Measurements from ENCODE around the gene A2M. TPM values are rescaled to one million over a fixed set of nuclear protein-coding genes. Genes with fewer than 3 reads are reported as not detected.

The A2M gene
- total and polyA plus RNA-seq, 2 donors (not counting 1 experiment from before 2014, with no cell fraction given) = 0.04 TPM; not detected in 1

- DNase-seq (no peak), ATAC-seq (ENCODE audit: low read depth) (no peak)
- Histone ChIP-seq H3K27me3 (replicated peaks in 1 of 4; ENCODE audit: control extremely low read depth in 1 of 4, control insufficient read depth in 3 of 4, insufficient read depth in 4 of 4, low read length in 3 of 4) (no peaks in the 10 kb centered on the region), H2AFZ (ENCODE audit: insufficient read depth, low read depth, low read length, poor library complexity, severe bottlenecking) (no peak overlapping the region), H3K4me1 (ENCODE audit: control insufficient read depth in 2 of 2, insufficient read depth in 2 of 2, low read length in 2 of 2) (no peaks in the 10 kb centered on the region), H4K20me1 (ENCODE audit: control insufficient read depth, insufficient read depth, low read length, poor library complexity, severe bottlenecking) (no peaks in the 10 kb centered on the region), H3K4me2 (replicated peaks; ENCODE audit: low read depth, low read length, poor library complexity, severe bottlenecking) (no peak overlapping the region), H3K36me3 (replicated peaks in 1 of 2; ENCODE audit: control extremely low read depth in 1 of 2, control insufficient read depth in 1 of 2, extremely low read depth in 1 of 2, insufficient read depth in 2 of 2, low read length in 1 of 2) (no peaks in the 10 kb centered on the region), H3K9ac (ENCODE audit: low read length) (no peak overlapping the region), H3K79me2 (ENCODE audit: control insufficient read depth, insufficient read depth, low read length) (no peaks in the 10 kb centered on the region), H3K27ac (ENCODE audit: low read length in 2 of 2) (no peak overlapping the region), H3K4me3 (ENCODE audit: control extremely low read depth in 1 of 5, extremely low read depth in 1 of 5, insufficient read depth in 1 of 5, low read depth in 2 of 5, low read length in 4 of 5) (no peak overlapping the region), H3K9me3 (ENCODE audit: control extremely low read depth in 1 of 3, control insufficient read depth in 2 of 3, insufficient read depth in 1 of 3, low read length in 2 of 3) (no peaks in the 10 kb centered on the region)
- intact Hi-C loops (cut with micrococcal nuclease) = no loop called here
- Mint-ChIP-seq H3K4me3 (no peak overlapping the region), H3K27ac (no peak overlapping the region), H3K4me1 (no peaks in the 10 kb centered on the region), H3K27me3 (no peaks in the 10 kb centered on the region), H3K9me3 (ENCODE audit: insufficient read depth) (no peaks in the 10 kb centered on the region)
- ChIA-PET CTCF (no interaction called here), POLR2A (no interaction called here)
- no peak for TF ChIP-seq CTCF (IDR thresholded peaks at IDR 0.05)
- TF ChIP-seq EZH2 (IDR thresholded peaks at IDR 0.05; ENCODE audit: borderline replicate concordance, insufficient read depth, low read depth, low read length, poor library complexity, severe bottlenecking) = no peak
- WGBS (ENCODE audit: insufficient coverage) = no CpG with 5 or more reads among the region's 2 CpGs
Measured at GRCh38 chr12:9096563-9097176, 19.0 kb downstream of the A2M start.

GRCh38 chr12:9095322-9095721 lies 20.4 kb downstream of the A2M start:
- H3K4me3 ChIP-seq (ENCODE audit: control extremely low read depth in 1 of 5, extremely low read depth in 1 of 5, insufficient read depth in 1 of 5, low read depth in 2 of 5, low read length in 4 of 5) = no peak overlapping the region
- H3K27ac ChIP-seq (ENCODE audit: low read length in 2 of 2) = no peak overlapping the region
- ChIA-PET POLR2A (no interaction called here), CTCF (interaction anchor here (0.6 kb wide), 1 partner anchor 1275 kb away, joined by 3 read pairs; no protein-coding TSS in a partner anchor)
- H3K9me3 Mint-ChIP-seq (ENCODE audit: insufficient read depth) = no peaks in the 10 kb centered on the region
- intact Hi-C loops (cut with micrococcal nuclease) = no loop called here
- H3K4me3 Mint-ChIP-seq = no peak overlapping the region
- no peaks in the 10 kb centered on the region for H3K4me1 Mint-ChIP-seq
- no CpG with 5 or more reads among the region's 3 CpGs for WGBS (ENCODE audit: insufficient coverage)
- no peak for DNase-seq
- no peaks in the 10 kb centered on the region for H3K27me3 ChIP-seq (replicated peaks in 1 of 4; ENCODE audit: control extremely low read depth in 1 of 4, control insufficient read depth in 3 of 4, insufficient read depth in 4 of 4, low read length in 3 of 4)
- no peaks in the 10 kb centered on the region for H3K4me1 ChIP-seq (ENCODE audit: control insufficient read depth in 2 of 2, insufficient read depth in 2 of 2, low read length in 2 of 2)
- H3K4me2 ChIP-seq (replicated peaks; ENCODE audit: low read depth, low read length, poor library complexity, severe bottlenecking) = no peak overlapping the region
- ATAC-seq (ENCODE audit: low read depth) = no peak
- no peaks in the 10 kb centered on the region for H3K27me3 Mint-ChIP-seq
- no peaks in the 10 kb centered on the region for H3K36me3 ChIP-seq (replicated peaks in 1 of 2; ENCODE audit: control extremely low read depth in 1 of 2, control insufficient read depth in 1 of 2, extremely low read depth in 1 of 2, insufficient read depth in 2 of 2, low read length in 1 of 2)
- H3K79me2 ChIP-seq (ENCODE audit: control insufficient read depth, insufficient read depth, low read length) = no peaks in the 10 kb centered on the region
- no peak overlapping the region for H2AFZ ChIP-seq (ENCODE audit: insufficient read depth, low read depth, low read length, poor library complexity, severe bottlenecking)
- H4K20me1 ChIP-seq (ENCODE audit: control insufficient read depth, insufficient read depth, low read length, poor library complexity, severe bottlenecking) = no peaks in the 10 kb centered on the region
- no peak overlapping the region for H3K9ac ChIP-seq (ENCODE audit: low read length)
- H3K9me3 ChIP-seq (ENCODE audit: control extremely low read depth in 1 of 3, control insufficient read depth in 2 of 3, insufficient read depth in 1 of 3, low read length in 2 of 3) = no peaks in the 10 kb centered on the region
- TF ChIP-seq EZH2 (IDR thresholded peaks at IDR 0.05; ENCODE audit: borderline replicate concordance, insufficient read depth, low read depth, low read length, poor library complexity, severe bottlenecking) (no peak), CTCF (IDR thresholded peaks at IDR 0.05) (no peak)
- H3K27ac Mint-ChIP-seq = no peak overlapping the region
